SJSA1 (cell line): ENCODE results near the gene ALDH7A1. TPM values are rescaled to one million over a fixed set of nuclear protein-coding genes. Genes with fewer than 3 reads are reported as not detected.

Experiments used
- DNase-seq, 2 experiments: peaks; one replicate each; pipeline ENCODE4 v3.0.0-alpha.2; 2015 to 2020; ENCODE audit warnings: low spot score in 2 of 2, low read depth in 1 of 2
- H3K27ac ChIP-seq: fragments of 250-450 bp; sonication (Bioruptor Pico); 2 replicates; pipeline ENCODE4 v1.5.1; 2020; ENCODE audit warnings: mild to moderate bottlenecking, moderate library complexity
- H3K27me3 ChIP-seq: fragments of 250-450 bp; sonication (Bioruptor Pico); replicated peaks from 2 replicates; pipeline ENCODE4 v1.5.1; 2020; ENCODE audit warnings: mild to moderate bottlenecking, moderate library complexity
- H3K36me3 ChIP-seq: fragments of 250-450 bp; sonication (Bioruptor Pico); 2 replicates; pipeline ENCODE4 v1.5.1; 2020; ENCODE audit warnings: mild to moderate bottlenecking
- H3K4me1 ChIP-seq: fragments of 250-450 bp; sonication (Bioruptor Pico); replicated peaks from 2 replicates; pipeline ENCODE4 v1.6.1; 2021; ENCODE audit warnings: mild to moderate bottlenecking
- H3K4me3 ChIP-seq: fragments of 250-450 bp; sonication (Bioruptor Pico); 2 replicates; pipeline ENCODE4 v1.5.1; 2020; ENCODE audit warnings: mild to moderate bottlenecking
- H3K9me3 ChIP-seq: fragments of 250-450 bp; sonication (Bioruptor Pico); replicated peaks from 2 replicates; pipeline ENCODE4 v1.5.1; 2020; ENCODE audit warnings: mild to moderate bottlenecking
- total RNA-seq: library from RNA; depleted of rRNA; stranded (reverse); fragments of >200 nt; shearing (Covaris generic); gene quantifications from 2 replicates; pipeline ENCODE4 v1.2.3, GENCODE V29; 2014; rRNA removed

The ALDH7A1 gene
- total RNA-seq, 1 experiment from 2014 or later: 55.0 TPM

DNA sequence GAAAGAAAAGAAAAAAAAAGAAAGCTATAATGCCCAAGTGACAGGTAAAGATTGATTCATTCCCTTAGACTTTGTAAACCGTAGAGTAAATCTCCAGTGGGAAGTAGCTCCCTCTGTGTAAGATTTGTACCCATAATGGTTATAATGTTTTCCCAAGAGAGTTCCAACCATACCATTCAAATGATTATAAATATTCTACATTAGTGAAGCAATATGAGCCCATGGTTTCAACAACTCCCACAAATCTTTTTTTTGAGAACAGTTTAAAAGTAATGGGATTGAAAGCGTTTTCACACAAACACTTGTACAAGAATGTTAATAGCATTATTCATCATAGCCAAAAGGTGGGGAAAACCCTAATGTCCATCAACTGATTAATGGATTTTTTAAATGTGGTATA is 113.8 kb downstream of the ALDH7A1 start:
- no peak for DNase-seq
- peaks cover 87% of the 10 kb centered on the region for H3K36me3 ChIP-seq

More for the DNA sequence above, 113.8 kb downstream of the ALDH7A1 start:
- Histone ChIP-seq H3K27ac (no peak overlapping the region), H3K27me3 (no peaks in the 10 kb centered on the region), H3K9me3 (no peaks in the 10 kb centered on the region), H3K4me1 (no peaks in the 10 kb centered on the region), H3K4me3 (no peak overlapping the region)

Other genes starting within 250 kb of the ALDH7A1 start
- 25.5 and 33.6 TPM in 2 replicates for gene GRAMD2B, start 171.8 kb downstream of the ALDH7A1 start, total RNA-seq
- 94.9 and 147 TPM in 2 replicates for gene PHAX, start 5.7 kb upstream of the ALDH7A1 start, total RNA-seq
- 241 and 268 TPM in 2 replicates for gene LMNB1, start 181.9 kb upstream of the ALDH7A1 start, total RNA-seq